Brain pericyte (primary cell): ENCODE data around the gene USP37.
"Not testable (repeated sequence)": the region's sequence is repeated elsewhere in the genome, so short reads cannot be mapped to it uniquely, and the experiment has no call there.

ENCODE experiments used
- DNase-seq: peaks from one replicate; pipeline ENCODE4 v3.0.0-alpha.2; 2012; ENCODE audit warnings: low read depth, low spot score

Gene USP37

GRCh38 chr2:218568190-218569037 is at the start of gene USP37, which contains the start of gene CNOT9:
USP37 (minus strand) TSS chr2:218568351; CDS start chr2:218558653, 9,698 bp downstream.
CNOT9 (plus strand) TSS chr2:218568839; CDS start chr2:218568955, 116 bp downstream.
- DNase-seq: peak; percentile 95

- no peak for DNase-seq
Measured at GRCh38 chr2:218615868-218616315, 47.7 kb upstream of the USP37 start.

- DNase-seq: peak; percentile 58
Measured at GRCh38 chr2:218607436-218608115, 39.4 kb upstream of the USP37 start, which contains the start of gene PLCD4. PLCD4 (plus strand) TSS chr2:218607899; CDS start chr2:218615740, 7,841 bp downstream.

- peak; percentile 47 for DNase-seq
Measured at GRCh38 chr2:218605432-218605831, 37.3 kb upstream of the USP37 start.

DNA sequence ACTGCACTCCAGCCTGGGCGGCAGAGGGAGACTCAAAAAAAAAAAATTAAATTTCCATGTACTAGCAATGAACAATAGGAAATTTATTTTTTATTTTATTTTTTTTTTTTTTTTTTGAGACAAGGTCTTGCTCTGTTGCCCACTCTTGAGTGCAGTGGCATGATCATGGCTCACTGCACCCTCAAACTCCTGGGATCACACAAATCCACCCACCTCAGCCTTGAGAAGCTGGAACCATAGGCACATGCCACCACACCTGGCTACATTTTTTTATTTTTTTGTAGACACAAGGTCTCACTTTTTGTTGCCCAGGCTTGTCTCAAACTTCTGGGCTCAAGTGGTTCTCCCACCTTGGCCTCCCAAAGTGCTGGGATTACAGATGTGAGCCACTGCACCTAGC is 17.4 kb upstream of the USP37 start:
- no peak for DNase-seq

DNA sequence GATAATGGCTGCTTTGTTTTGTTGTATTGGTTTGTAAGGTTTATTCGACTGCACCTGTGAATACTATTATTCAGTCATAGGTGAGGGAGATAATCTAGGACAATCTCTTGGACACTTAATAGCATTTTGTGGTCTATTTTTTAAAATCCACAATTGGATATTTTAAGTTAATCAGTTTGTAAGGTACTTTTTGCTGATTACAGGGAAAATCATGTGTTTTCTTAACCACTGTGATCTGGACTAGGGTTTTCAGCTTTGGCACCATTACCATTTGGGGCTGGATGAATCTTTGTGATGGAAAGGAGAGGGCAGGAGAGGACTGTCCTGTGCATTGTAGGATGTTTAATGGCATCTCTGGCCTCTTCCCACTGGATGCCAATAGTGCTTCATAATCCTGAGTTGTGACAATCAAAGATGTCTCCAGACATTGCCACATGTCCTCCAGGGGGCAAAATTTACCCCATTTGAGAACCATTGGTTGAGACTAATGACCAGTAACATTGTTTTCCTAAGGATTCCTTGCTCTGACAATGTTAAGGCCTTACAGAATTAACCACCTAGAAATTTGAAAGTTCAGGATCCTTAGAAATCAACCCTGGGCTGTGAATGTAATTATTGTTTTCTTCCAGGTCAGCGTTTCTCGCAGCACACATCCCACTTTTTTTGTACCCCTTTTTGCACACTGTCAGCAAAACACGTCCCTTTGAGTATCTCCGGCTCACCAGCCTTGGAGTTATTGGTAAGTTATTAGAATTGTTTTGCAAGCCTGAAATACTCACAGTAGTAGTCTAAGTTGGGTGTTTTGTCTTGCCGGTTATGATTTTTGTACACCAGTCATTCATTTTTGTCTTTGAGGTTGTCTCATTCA is 16.1 kb upstream of the USP37 start:
- DNase-seq: no peak

- DNase-seq: no peak
Measured at GRCh38 chr2:218582076-218582475, 13.9 kb upstream of the USP37 start.

- no peak for DNase-seq
Measured at GRCh38 chr2:218578272-218578877, 10.2 kb upstream of the USP37 start.

DNA sequence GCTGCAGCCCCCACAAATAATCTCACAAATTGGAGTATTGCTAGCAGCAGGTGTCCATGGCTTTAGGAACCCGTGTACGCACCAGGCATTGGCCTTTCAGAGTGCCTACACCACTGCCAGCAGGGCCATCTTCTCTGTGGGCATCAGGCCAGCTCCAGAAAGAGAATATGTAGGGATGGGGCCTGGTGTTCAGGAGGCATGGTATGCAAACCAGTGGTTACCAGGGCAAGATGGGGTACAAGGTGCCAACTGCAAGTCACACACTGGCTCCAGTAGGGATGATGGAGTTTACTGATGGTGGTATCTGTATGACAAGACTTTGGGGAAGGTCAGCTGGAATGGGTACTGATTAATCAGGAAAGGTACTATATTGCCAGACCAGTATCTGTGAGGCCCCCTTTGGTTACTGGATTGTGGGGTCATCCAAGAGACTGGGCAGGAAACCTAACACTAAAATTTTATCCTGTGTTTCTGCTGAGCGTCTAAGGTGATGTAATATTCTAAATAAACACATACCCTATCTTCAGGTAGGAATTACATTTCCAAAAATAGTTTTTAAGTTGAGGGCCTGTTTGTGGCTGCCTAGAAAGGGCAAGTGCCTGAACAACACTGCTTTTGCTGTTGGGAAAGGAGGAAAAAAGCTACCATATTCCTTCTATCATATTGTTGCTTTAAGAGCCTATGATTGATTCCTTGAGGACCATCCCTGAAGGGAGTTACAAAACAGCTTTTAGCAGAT is 9.5 kb upstream of the USP37 start:
- DNase-seq: no peak

- DNase-seq: no peak
Measured at GRCh38 chr2:218576854-218577253, 8.7 kb upstream of the USP37 start.

DNA sequence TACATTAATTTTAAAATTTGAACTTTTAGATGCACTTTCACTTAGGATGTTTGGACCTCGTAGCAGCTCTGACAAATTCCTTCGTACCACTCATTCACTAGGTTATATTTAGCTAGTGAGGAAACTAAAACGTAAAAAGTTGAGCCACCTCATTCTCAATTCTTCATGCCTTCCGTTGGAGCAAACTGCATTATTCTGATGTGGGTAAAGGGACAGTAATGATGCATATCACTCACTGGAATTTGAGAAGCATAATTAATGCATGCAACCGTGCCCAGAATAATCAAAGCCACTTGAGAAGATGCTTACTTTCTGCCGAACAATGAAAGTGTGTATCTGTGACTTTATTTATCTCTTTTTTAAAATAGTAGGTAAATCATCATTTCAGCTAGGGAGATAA is 2.7 kb upstream of the USP37 start:
- DNase-seq: no peak

DNA sequence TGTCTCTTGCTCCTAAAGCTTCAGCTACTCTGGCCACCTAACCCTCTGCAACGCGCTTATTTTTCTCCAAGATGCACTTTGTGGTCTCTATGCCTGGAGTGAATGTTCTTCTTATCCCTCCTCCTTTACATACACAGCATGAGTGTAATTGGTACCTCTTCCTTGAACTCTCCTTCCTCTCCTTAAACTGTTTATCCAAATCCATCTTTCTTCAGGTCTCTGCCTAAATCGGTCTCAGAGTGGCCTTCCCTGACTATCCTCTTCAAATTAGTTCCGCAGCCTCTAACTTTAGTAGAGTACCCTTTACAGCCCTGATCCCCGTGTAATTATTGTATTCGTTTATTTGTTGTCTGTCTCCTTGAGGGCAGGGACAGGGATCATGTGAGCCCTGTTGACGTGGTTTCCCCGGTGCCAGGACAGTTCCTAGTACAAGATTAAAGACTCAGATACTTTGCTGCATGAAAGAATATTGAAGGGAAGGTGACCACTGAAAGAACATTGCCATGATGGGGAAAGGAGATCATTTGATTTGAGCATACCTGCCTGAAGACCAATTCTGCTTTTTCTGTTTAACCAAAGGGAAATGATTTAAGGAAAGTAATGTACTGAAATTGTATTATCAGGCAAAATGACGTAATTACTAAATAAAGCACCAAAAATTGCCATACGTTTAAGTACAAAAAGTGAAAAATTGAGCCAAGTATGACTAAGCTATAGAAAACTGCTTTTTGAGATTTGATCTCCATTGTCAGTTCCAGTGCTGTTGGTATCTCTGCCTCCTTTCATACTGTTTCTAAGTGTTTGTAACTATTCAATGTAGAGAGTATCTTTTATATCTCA is 1.7 kb upstream of the USP37 start:
- DNase-seq: no peak

DNA sequence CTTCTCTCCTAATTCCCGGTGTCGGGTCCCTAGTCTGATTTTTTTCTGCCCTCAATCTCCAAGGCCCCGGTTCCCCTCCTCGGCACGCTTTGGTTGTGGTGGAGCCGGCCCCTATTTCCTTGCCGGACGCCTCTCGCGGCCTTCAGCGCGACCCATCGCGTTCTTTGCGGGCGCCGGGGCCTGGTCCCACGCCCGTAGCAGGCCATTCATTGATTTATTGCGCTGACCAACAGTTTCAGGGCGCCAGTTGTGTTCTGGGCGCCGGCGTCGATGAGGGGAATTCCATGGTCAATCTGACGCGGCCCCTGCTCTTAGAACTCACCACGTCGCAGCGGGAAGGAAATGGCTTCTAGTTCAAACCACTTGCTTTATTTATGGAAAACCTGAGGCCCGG is 884 bp upstream of the USP37 start:
- no peak for DNase-seq

DNA sequence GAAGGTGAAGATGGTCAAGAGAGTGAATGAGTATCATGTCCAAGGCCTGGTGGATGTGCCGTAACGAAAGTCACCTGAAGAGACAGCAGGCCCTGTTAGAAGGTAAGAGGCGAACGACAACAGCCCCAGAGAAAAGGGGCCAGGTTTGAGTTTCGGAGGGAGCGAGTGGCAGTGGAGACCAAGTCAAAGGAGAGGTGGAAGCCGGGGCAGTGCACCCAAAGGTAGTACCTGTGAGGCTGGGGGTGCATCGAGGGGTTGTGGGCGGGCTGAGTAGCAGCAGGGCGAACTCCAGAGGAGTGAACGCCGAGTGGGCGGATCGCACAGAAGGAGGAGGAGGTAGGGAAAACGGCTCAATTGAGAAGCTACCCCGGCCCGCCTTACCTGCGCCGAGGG is 358 bp downstream of the USP37 start:
- no peak for DNase-seq

GRCh38 chr2:218566296-218566695 is 1.9 kb downstream of the USP37 start:
- no peak for DNase-seq

GRCh38 chr2:218564056-218564455 is 4.1 kb downstream of the USP37 start:
- no peak for DNase-seq

DNA sequence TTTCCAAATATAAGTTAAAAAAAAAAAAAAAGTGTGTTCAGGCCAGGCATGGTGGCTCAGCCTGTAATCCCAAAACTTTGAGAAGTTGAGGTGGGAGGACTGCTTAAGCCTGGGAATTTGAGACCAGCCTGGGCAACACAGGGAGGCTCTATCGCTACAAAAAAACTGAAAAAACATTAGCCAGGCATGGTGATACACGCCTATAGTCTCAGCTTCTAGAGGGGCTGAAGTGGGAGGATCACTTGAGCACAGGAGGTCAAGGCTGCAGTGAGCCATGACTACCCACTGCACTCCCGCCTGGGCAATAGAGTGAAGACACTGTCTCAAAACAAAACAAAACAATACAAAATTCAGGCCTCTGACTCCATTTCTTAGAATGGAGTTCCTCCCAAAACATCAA is 9.2 kb downstream of the USP37 start:
- no peak for DNase-seq

GRCh38 chr2:218557941-218558340 is 10.2 kb downstream of the USP37 start:
- DNase-seq: no peak

GRCh38 chr2:218555527-218555926 is 12.6 kb downstream of the USP37 start:
- DNase-seq: no peak

DNA sequence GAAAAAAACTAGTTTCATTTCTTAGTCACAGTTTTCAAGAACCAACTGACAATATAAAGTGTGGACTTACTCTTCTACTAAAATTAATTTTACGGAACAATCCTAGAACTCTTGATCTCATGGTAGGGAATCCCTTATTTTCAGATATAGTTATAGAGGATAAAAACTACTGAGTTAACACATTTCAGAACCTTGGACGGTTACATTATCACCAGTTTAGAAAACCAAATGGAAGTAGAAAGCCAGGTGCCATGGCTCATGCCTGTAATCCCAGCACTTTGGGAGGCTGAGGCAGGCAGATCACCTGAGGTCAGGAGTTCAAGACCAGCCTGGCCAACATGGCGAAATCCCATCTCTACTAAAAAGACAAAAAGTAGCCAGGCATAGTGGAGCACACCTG is 13.9 kb downstream of the USP37 start:
- not testable (repeated sequence) for DNase-seq
